NCI-H510A (cell line): ENCODE data around the gene LRMDA.

Experiments used
- DNase-seq: peaks from one replicate; lab custom pipeline; 2025; lab: John Stamatoyannopoulos, UW

Gene LRMDA

DNA sequence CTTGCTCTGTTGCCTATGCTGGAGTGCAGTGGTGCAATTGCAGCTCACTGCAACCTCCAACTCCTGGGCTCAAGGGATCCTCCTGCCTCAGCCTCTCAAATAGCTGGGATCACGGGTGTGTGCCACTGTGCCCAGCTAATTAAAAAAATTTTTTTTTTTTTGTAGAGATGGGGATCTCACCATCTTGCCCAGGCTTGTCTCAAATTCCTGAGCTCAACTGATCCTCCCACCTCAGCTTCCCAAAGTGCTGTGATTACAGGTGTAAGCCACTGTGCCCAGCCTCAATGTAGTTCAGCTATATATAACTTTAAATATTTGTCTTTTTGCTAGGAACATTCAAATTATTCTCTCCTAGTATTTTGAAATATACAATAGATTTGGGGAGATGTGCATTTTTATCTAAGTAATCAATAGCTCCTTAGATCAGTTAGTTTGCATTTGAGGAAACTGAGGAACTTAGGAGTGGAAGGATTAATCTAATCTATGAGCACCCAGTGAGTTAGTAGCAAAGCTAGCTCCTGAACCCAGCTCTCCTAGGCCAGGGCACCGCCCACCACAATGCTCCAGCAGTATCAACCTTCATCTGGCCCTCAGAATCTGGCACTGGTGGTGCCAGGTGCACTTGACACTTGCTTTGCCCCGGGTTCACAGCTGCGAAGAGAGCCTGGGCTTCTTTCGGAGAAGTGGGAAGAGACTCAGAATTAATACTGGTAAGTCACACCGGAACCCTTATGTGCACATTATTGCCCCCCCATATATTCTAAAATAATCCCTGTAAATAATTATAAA, 5.9 kb upstream of the LRMDA start:
- no peak for DNase-seq

DNA sequence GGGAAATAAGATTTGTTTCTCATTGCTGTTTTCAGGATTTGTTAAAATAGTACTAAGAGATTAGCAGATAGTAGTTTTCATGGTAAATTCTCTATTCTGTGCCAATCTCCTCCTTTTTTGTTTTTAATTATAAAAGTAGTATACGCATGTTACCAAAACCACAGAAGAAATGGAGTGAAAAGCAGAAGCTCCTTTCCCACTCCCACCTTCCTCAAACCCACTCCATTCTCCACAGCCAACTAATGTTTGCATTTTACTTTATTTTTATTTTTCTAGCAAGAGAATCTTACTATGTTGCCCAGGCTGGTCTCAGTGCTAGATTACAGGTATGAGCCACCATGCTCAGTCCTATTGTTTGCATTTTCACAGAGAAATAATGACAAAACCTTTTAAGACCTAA, 4.5 kb upstream of the LRMDA start:
- no peak for DNase-seq

DNA sequence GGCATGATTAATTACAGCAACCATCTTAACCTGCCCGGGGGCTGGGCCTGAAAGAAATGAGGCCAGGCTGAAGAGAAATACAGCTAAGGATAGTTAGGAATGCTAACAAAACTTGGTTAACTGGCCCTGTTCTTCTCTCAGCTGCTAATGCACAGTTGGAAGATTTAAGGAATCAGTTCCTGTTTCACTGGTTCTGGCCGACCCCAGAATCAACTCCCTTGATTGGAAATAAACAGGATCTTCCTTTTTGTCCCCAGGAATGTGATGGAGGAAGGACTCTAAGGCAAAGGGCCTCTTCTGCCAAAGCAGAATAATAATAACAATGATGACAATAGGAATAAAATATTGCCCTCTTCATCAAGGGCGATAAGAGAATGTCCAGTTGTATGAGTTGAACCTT, 3.5 kb upstream of the LRMDA start:
- no peak for DNase-seq

DNA sequence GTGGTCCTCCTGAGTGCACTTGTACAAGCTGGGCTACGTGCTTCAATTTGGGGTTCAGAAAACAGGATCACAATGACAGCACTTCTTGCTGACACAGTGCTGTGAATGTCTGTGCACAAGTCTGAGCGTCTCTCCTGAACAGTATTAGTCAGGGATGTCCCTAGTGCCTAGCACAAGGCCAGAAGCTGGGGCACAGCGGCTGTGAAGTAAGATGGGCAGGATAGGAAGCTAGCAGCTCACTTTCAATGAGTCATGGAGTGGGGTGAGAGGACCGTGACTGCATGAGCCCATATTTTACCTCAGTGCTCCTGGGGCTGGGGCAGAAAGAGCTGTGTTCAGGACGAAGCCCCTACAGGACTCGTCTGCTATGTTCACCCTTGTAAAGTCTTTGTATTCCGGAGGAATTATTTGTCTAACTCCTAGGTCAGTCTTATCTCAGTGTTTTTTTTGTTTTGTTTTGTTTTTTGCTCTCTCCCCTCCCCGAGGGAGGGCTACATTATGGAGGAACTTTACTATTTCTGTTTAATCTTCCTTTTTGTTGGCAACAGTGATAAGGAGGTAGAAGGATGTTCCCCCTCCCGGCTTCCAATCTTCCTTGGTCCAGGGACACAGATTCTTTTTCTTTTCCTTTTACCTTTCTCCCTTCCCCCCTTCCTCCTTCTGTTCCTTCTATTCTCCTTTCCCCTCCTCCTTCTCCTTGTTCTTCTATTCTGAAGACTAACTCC, 2.8 kb upstream of the LRMDA start:
- DNase-seq, result no peak

DNA sequence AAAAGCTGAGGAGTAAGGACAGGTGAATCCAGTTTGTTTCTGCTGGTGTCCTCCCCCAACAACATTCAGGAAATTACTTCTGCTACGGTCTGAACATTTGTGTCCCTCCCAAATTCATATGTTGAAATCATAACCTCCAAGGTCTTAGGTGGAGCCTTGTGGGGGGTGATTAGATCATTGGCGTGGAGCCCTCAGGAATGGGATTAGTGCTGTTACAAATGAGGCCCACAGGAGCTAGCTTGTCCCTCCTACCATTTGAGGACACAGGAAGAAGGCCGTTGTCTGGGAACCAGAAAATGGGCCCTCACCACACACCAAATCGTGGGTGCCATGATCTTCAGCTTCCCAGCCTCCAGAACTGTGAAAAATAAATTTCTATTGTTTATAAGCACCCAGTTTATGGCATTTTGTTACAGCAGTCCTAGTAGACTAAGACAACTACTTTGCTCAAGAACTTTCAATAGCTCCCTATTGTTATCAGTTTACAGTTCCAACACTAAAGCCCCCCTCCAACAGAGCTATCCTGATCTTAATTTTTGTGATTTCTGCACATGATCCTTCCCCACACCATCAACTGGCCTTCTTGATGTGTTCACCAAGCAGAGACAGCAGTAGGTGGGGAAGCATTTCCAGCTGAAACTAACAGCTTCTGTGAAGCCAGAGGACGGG, 2.1 kb upstream of the LRMDA start:
- no peak for DNase-seq

DNA sequence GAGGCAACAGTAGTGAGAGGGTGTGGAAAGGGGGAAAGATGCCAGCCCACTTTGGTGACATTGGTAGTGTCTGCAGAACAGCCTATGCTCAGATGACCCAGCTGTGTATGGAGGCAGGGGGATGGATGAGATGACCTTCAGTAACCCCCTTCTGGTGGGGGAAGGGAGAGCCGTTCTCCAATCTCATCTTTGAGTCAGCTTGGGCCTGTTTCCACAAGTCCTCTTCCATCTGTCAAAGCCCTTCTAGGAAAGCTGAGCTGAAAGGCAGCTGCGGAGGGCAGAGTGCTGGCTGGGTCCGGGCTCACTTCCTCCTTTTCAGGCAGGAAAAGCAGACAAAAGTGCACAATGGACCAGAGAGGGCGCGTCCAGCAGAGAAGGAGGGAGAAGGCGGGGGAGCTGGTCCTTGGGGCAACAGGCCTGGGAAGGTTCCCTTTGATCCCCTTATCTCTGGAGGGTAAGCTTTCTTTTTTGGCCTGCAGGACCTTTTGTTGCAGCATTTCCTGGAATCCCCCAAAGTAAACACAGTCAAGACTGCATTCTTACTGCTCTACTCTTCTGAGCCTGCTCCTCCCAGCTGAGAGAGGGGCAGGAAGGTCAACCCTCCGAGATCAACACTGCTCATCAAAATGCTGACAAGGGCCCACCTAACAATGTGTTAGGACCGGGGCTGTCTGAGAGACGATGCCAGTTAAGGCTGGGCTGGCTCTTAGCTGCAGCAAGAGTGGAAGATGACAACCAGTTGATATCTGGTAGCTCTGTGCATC, 1.2 kb upstream of the LRMDA start:
- no peak for DNase-seq

DNA sequence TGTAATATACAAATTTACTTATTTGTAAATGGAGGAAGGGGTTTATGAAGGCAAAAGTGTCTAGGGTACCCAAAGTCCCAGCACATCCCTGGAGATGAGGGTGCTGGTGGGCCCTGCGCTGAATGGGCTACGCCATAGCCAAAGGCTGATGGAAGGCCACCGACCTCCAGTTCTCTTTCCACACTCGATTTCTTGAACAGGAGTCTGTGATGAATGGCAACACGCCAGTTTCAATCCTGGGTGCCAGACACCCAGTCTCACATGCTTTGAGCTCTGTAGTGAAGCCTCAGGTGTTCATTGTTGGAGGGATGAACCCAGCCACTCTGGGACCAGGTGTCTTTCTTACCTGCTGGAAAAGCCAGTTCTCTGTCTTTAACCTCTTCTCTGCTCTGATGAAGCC, 752 bp downstream of the LRMDA start:
- DNase-seq, result no peak

DNA sequence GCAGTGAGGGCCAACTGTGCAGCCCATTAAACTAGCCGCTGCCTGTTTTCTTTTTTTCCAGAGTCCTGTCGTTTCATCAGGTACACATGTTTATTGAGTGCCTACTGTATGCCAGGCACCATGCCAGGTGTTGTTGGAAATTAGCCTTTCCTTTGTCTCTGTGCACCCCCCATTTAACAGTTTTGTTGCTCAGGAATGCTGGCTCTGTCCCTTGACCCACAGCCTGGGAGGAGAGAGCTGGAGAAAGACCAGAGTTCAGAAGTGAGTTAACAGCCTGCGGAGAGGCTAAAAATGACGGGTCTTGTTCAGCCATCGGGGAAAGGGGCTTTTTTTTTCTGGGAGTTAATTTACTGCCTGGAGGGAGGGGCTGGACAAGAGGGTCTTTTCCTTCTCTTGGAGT, 1.3 kb downstream of the LRMDA start:
- no peak for DNase-seq

DNA sequence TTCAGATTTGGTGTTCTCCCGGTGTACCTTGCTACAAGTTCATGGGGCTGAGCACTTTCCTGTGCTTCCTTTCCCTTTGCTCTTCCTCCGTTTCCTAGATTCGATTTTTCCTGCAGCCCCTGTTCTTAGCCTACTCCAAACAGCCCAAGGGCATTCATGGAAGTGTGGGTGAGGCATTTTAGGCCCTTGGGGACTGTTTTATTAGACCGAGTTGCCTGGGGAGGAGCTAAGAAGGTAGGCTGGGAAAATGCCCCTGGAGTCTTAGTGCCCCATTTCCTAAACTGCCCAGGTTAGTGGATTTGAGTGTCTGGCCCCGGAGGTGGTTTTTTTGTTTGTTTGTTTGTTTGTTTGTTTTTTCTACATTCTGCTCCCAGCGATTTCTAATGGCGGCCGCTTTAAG, 1.8 kb downstream of the LRMDA start:
- no peak for DNase-seq

DNA sequence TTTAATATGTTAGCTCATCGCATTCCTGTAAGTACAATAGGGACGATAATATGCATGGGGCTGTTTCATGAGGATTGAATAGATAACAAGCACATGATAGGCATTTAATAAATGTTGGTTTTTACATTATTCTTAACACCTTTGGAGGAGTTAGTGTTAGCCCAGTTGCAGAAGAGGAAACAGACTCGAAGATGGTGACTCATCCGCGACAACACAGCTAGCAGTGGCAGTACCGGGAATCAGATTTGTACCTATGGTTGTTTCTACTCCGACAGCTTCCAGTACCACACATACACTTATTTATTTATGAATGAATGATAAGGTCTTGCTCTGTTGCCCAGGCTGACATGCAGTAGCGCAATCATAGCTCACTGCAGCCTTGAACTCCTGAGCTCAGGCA, 2.9 kb downstream of the LRMDA start:
- DNase-seq, result no peak

DNA sequence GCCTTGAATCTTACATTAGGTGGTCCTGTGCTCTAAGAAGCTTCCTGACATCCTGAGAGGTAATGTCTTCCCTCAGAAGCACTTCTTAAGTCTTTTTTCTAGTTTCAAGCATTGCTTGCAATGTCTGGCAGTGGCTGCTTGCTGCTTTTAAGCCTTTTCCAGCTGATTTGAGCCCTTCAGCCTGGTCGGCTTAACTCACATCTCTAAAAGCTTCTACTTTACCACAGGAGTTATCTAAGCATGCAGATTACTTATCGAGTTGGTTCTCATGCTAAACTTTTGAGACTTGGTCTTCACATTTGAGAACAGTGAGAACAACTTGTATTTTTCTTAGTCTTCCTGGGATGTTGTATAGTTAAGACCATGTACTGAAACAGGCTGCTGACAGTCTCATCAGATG, 3.9 kb downstream of the LRMDA start:
- no peak for DNase-seq

DNA sequence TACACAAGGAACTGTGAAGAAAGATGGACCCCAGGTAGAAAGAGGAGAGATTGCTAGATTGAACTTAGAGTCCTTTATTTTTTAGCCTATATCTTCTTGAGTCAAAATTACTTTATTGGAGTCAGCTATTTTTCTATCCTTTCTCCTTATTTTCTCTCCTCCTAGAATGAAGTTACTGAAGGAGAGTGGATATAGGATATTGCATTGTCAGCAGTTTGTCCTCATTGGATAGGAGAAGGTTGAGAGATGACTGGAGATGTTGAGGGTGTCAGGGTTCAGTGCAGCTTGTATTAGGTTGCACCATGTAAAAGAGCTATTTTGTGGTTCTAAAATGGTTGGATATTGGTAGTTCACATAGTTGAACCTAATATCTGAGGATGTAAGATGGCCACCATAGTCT, 5.5 kb downstream of the LRMDA start:
- DNase-seq, result no peak

DNA sequence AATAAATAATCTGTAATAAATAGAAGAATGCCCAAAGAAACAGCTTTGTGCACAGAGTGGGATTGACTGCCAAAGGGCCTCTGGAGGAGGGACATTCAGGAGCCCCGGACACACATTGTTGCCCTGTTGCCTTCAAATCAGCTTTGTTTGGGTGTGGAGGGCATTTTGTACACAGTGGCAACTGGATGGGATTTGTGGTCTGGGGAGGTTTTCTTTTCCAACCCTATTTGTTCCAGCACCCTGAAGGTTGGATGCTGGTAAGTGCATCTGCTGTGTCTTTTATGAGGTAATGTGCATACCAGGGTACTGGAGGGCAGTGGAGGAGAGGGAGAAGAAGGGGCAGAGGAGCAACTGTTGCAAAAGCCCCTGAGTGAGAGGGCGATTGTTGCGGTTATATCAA, 6.3 kb downstream of the LRMDA start:
- no peak for DNase-seq

DNA sequence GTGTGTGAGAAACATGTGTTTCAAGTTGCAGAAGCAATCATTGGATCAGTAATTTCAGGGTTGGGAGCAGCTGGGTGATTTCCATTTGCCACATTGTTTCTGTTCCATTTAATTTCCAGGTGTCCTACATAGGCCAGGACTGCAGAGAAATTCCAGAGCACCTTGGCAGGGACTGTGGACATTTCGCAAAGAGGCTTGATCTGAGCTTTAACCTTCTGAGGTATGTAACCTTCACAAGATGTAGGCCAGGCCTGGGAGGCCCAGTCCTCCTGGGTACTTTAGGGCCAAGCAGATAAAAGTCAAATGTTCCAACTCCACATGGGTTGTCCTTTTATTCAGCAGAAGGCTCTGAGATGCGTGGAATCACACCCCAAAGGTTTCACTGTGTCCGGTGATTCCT, 6.9 kb downstream of the LRMDA start:
- DNase-seq, result no peak

DNA sequence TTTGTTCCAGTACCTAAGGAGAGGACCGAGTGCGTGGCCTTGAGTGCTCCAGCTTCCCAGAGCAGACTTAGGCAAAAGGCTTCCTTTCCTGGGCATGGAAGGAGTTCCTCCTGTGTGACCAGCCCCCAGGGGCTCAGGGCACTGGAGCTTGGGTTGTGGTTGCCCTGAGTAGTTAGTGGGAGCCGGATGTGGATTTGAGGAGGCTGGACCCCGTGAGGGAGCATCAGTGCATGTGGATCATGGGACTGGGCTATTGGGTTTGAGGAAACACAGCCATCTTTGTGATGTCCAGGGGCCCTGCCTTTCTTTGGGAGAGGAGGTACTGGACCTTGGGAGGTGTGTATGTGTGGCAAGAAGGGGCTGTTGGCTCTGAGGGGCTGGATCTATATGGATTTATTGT, 8.4 kb downstream of the LRMDA start:
- DNase-seq, result no peak

DNA sequence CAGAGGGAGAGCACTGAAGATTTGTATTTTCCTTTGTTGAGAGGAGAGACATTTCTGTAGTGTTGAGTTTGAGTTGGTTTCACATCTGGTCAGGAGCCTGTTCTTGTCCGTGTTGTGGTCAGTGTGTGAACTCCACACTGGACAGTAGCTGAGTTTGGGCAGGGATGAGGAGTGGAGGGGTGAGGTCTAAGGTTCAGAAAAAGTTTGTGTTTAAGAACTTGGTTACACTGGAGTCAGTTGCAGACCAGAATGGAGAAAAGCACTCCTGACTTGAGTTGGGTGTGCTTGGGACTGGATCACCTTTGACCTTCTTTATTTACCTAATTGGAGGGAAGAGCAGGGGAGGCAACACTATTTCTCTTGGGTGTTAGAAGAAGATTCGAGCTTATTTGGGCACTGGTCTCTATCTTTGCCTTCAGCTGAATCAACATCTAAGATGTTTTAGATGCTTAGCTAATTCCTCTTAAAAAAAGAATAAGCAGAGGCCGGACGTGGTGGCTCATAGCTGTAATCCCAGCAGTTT, 8.9 kb downstream of the LRMDA start:
- DNase-seq, result no peak

DNA sequence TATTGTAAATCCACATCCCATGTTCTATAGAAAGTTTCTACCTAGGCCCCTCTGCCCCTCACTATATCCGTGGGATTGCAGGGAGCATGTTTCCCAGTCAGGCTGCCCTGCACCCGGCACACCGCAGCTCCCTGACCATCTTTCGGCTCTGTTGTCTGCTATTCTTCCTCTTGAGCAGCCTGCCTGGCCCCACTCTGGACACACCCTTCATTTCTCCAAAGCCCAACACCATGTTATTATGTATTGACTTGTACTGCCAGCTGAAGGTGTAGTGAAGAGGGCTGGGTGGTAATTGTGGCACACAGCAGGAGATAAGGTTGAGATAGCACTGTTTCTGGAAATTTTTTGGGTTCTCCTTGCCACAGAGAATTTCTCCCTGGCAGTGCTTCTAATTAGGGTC, 9.8 kb downstream of the LRMDA start:
- no peak for DNase-seq

DNA sequence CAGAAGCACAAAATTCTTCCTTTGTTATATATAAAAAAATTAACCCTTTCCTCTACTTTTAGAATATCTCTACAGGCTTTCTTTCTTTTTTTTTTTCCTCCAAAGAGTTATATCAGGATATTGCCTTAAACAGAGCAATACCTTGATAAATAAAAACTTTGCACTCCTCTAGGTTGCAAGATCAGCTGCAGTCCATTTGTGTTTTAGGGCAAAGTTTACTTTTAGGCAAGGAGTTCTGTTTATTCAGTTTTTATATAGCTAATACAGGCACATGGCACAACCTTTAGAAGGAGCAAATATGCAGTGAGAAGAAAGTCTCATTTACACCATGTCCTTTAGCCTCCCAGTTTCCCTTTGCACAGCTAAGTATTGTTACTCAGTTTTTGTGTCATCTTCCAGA, 10.3 kb downstream of the LRMDA start:
- no peak for DNase-seq

DNA sequence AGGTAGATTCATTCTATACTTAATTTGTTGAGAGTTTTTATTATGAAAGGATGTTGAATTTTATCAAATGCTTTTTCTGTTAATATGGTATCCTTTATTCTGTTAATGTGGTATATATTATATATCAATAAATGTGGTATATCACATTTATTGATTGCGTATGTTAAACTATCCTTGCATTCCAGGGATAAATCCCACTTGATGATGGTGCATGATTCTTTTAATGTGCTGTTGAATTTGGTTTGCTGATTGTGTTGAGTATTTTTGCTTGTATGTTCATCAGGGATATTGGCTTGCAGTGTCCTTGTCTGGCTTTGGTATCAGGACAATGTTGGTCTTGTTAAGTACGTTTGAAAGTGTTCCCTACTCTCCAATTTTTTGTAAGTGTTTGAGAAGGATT, 11.9 kb downstream of the LRMDA start:
- DNase-seq, result no peak

DNA sequence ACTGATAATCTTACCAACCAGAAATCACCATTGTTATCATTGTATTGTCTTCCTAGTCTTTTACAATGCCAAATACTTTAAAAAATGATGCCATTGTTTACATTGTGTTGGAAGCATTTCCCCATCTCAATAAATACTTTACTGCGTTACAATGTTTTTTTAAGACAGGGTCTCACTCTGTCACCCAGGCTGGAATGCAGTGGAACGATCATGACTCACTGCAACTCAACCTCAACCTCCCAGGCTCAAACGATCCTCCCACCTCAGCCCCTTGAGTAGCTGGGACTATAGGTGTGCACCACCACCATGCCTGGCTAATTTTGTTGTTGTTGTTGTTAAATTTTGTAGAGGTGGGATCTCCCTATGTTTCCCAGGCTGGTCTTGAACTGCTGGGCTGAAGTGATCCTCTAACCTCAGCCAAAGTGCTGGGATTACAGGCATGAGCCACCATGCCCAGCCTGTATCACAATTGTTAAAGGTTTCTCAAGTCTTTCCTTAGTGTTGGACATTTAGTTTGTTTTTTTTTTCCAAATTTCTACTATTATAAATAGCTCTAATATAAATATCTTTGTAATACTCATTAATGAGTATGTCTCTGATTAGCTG, 13.5 kb downstream of the LRMDA start:
- no peak for DNase-seq

DNA sequence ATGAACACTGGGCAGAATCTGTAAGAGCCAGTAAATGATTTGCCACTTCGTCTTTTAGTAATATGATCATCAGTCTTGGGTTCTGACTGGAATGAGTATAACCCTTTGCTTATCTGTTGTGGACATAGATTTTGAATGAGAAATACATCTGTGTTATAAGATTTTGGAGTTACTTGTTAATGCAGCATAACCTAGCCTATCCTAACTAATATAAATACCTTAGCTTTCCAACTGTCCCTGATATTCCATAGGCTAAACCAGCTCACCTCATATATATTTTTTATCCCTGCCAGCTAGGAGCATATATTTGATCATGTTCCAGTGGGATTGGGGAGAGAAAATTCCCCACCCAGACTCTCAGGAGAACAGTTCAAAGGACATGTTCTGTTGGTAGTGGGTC, 15.1 kb downstream of the LRMDA start:
- no peak for DNase-seq

DNA sequence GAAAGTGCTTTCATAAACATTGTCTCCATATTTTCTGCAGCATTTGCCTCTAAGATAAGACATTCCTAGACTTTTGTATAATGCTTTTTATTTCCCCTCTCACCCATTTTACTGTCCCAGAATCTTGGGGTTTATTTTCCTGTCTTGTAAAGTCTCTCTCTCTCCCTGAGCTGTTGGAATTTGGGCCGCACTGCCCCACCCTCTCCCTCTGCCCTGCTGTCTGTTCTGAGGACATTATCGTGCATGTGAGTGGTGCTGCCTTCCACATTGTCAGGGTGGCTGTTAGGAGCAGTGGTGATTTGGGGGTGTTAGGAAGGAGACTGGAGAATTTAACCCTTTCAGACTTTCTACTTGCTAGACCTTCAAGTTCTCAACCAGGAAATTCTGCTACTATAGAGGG, 16.7 kb downstream of the LRMDA start:
- DNase-seq, result no peak
